Upper lobe of left lung (tissue), 6 donors: ENCODE results near the gene CAMK1D. TPM values are rescaled to one million over a fixed set of nuclear protein-coding genes. Genes with fewer than 3 reads are reported as not detected.
"Not testable (repeated sequence)": the region's sequence is repeated elsewhere in the genome, so short reads cannot be mapped to it uniquely, and the experiment has no call there.

ENCODE experiments used
- ATAC-seq, 2 donors: fragments of 200-7000 bp; cut with Tn5 transposase; one replicate each; pipeline ENCODE4 v1.9.1; 2022; ENCODE audit warnings: mild to moderate bottlenecking in 2 of 2, moderate library complexity in 2 of 2; ENCODE audit not compliant: low FRiP score in 2 of 2
- DNase-seq, 2 donors: peaks; one replicate each; pipeline ENCODE4 v3.0.0-alpha.2; 2019 to 2020
- H3K27ac ChIP-seq, 4 donors: fragments of 200-600 bp; sonication (generic); one replicate each; pipeline ENCODE4 v1.5.1; 2016 to 2019
- H3K27me3 ChIP-seq, 4 donors: fragments of 200-600 bp; sonication (generic); one replicate each; pipeline ENCODE4 v1.5.1; 2017 to 2019
- H3K36me3 ChIP-seq, 4 donors: fragments of 200-600 bp; sonication (generic); one replicate each; pipeline ENCODE4 v1.5.1; 2016 to 2019
- H3K4me1 ChIP-seq, 4 donors: fragments of 200-600 bp; sonication (generic); one replicate each; pipeline ENCODE4 v1.5.1; 2018 to 2019
- H3K4me3 ChIP-seq, 4 donors: fragments of 200-600 bp; sonication (generic); one replicate each; pipeline ENCODE4 v1.5.1; 2017 to 2019; ENCODE audit warnings: mild to moderate bottlenecking in 2 of 4, moderate library complexity in 1 of 4
- H3K9me3 ChIP-seq, 4 donors: fragments of 200-600 bp; sonication (generic); one replicate each; pipeline ENCODE4 v1.5.1; 2018 to 2019
- CTCF ChIP-seq, 6 experiments: fragments of 450-650 bp in 4 of 6; fragments of 200-600 bp in 2 of 6; sonication (generic) in 2 of 6; IDR thresholded peaks; one replicate each; pipeline ENCODE4 v1.5.1; 2016 to 2019; ENCODE audit warnings: antibody characterized with exemption in 6 of 6
- EP300 ChIP-seq, 4 donors: sonication (generic); formaldehyde crosslinking; IDR thresholded peaks; one replicate each; pipeline ENCODE4 v1.5.1; 2017; ENCODE audit warnings: antibody characterized with exemption in 4 of 4, control low read depth in 2 of 4
- POLR2A ChIP-seq, 4 donors: fragments of 450-650 bp; IDR thresholded peaks; one replicate each; pipeline ENCODE4 v1.5.1; 2016 to 2017; ENCODE audit warnings: antibody characterized with exemption in 4 of 4, mild to moderate bottlenecking in 2 of 4
- POLR2AphosphoS5 ChIP-seq, 2 donors: sonication (generic); formaldehyde crosslinking; IDR thresholded peaks; one replicate each; pipeline ENCODE4 v1.5.1; 2017; ENCODE audit warnings: antibody characterized with exemption in 2 of 2
- whole genome bisulfite sequencing, 2 donors: methylation state at CpG; one replicate each; pipeline ENCODE4 v1.1.5; 2017 to 2018; 5-methylcytosine and 5-hydroxymethylcytosine counted together
- total RNA-seq, 6 donors: library from RNA; depleted of rRNA in 4 of 6; stranded (reverse); fragments of >200 nt in 4 of 6; gene quantifications; one replicate each; pipeline versions ENCODE4 v1.1.0 to v1.2.1, GENCODE V29; 2016 to 2021
- donor health status: DM: no; HTN: no; CAD: no; lungs with moderate emphysema.
- donor health status: DM: no; HTN: yes; CAD: no; lungs with severe emphysema.

CAMK1D gene
- total RNA-seq, 6 donors from 2014 or later: 6.2 to 29.2 (median 19.0) TPM

- no peak for ATAC-seq
- Histone ChIP-seq H3K4me1 (peaks cover 22 to 25% (median 24%) of the 10 kb centered on the region in 4 donors), H3K4me3 (no peak overlapping the region), H3K27ac (no peak overlapping the region), H3K27me3 (no peaks in the 10 kb centered on the region), H3K9me3 (no peaks in the 10 kb centered on the region), H3K36me3 (no peaks in the 10 kb centered on the region)
- WGBS, 2 donors: 75 to 79% methylated on average over 4 of the region's 4 CpGs
- TF ChIP-seq POLR2A (IDR thresholded peaks at IDR 0.05) (no peak), POLR2AphosphoS5 (IDR thresholded peaks at IDR 0.05) (no peak), CTCF (IDR thresholded peaks at IDR 0.05) (no peak), EP300 (IDR thresholded peaks at IDR 0.05) (no peak)
- no peak for DNase-seq
Measured at GRCh38 chr10:12723220-12723619, 373.9 kb downstream of the CAMK1D start.

DNA sequence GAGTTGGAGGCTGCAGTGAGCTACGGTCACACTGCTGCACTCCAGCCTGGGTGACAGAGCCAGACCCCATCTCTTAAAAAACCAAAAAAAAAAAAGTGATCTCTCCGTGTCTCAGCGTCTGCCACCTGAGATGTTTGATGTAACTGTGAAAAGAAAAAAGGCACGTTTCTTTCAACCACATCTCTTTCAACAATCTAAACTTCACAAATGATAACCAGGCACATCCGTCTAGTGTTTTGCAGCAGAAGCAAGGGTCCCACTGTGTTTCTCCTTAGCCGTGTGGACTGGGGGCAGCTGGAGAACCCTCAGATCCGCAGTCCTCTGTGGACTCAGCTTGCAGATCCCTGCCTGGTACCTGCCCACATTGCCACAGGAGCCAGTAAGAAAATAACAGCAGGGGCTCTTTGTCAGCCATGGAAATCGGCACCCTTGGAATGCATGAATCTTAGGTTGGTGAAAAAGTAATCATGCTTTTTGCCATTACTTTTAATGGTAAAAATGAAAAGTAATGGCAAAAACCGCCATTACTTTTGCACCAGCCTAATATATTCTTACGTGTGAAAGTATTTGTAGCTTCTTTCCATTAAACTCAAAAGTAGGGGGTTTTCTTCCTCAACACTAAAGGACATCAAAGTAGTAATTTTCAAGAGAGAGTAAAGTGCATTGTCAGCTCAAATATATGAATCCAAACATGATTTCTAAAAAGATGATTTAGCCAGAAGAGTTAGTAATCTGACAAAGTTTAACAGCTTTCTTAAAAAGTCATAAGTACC is 375.6 kb downstream of the CAMK1D start:
- peaks cover 11 to 12% (median 12%) of the 10 kb centered on the region in 4 donors for H3K4me1 ChIP-seq
- no peaks in the 10 kb centered on the region for H3K36me3 ChIP-seq
- no peak overlapping the region for H3K4me3 ChIP-seq
- DNase-seq (no peak), ATAC-seq (no peak)
- WGBS, 2 donors: 76 to 82% methylated on average over 10 of the region's 10 CpGs
- TF ChIP-seq POLR2A (IDR thresholded peaks at IDR 0.05) (no peak), EP300 (IDR thresholded peaks at IDR 0.05) (no peak), POLR2AphosphoS5 (IDR thresholded peaks at IDR 0.05) (no peak), CTCF (IDR thresholded peaks at IDR 0.05) (no peak)
- no peaks in the 10 kb centered on the region for H3K9me3 ChIP-seq
- no peak overlapping the region for H3K27ac ChIP-seq
- no peaks in the 10 kb centered on the region for H3K27me3 ChIP-seq

DNA sequence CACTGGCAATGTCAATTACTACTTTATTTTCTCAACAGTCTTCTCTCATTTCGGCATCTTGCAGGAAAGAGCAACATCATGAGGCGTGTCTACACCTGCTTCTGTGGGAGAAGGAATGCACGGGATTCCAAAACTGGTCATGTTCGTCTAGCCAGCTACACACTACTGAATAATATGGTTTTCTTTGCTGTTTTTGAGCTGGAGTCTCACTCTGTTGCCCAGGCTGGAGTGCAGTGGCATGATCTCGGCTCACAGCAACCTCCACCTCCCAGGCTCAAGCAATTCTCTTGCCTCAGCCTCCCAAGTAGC is 376.2 kb downstream of the CAMK1D start:
- not testable (repeated sequence) for H3K27me3 ChIP-seq, H3K27ac ChIP-seq, ATAC-seq, H3K9me3 ChIP-seq, H3K36me3 ChIP-seq, H3K4me3 ChIP-seq, DNase-seq, H3K4me1 ChIP-seq
- 78 to 94% methylated on average over 5 of the region's 5 CpGs for WGBS, 2 donors

- Histone ChIP-seq H3K4me3 (no peak overlapping the region), H3K9me3 (no peaks in the 10 kb centered on the region), H3K27ac (no peak overlapping the region), H3K36me3 (no peaks in the 10 kb centered on the region), H3K27me3 (no peaks in the 10 kb centered on the region), H3K4me1 (no peaks in the 10 kb centered on the region)
- WGBS, 2 donors: 81 to 85% methylated on average over 13 to 19 of the region's 19 CpGs
- ATAC-seq (no peak), DNase-seq (peak in 1 of 2 donors; percentile 41)
- TF ChIP-seq POLR2AphosphoS5 (IDR thresholded peaks at IDR 0.05) (no peak), CTCF (IDR thresholded peaks at IDR 0.05) (no peak), POLR2A (IDR thresholded peaks at IDR 0.05) (no peak), EP300 (IDR thresholded peaks at IDR 0.05) (no peak)
Measured at GRCh38 chr10:12726971-12727831, 377.9 kb downstream of the CAMK1D start.

- H3K4me1 ChIP-seq: no peaks in the 10 kb centered on the region
- no peak for TF ChIP-seq POLR2A (IDR thresholded peaks at IDR 0.05)
- TF ChIP-seq POLR2AphosphoS5 (IDR thresholded peaks at IDR 0.05): no peak
- 90 to 92% methylated on average over 10 of the region's 10 CpGs for WGBS, 2 donors
- DNase-seq (no peak), ATAC-seq (no peak)
- no peak overlapping the region for H3K4me3 ChIP-seq
- no peaks in the 10 kb centered on the region for H3K27me3 ChIP-seq
- no peaks in the 10 kb centered on the region for H3K36me3 ChIP-seq
- no peak overlapping the region for H3K27ac ChIP-seq
- no peaks in the 10 kb centered on the region for H3K9me3 ChIP-seq
Measured at GRCh38 chr10:12727832-12728215, 378.5 kb downstream of the CAMK1D start.
